CD14-positive monocyte (primary cell): ENCODE measurements around the gene CEP131. TPM values are rescaled to one million over a fixed set of nuclear protein-coding genes. Genes with fewer than 3 reads are reported as not detected.

ENCODE experiments used
- DNase-seq, 3 donors: peaks; one replicate each; pipeline ENCODE4 v3.0.0-alpha.2; 2011 to 2022
- H2AFZ ChIP-seq: 2 replicates; pipeline ENCODE4 v1.6.0; 2012; ENCODE audit warnings: mild to moderate bottlenecking, low read depth, low read length, inconsistent platforms; ENCODE audit not compliant: insufficient read depth, poor library complexity, severe bottlenecking
- H3K27ac ChIP-seq, 2 donors: 1 replicate in 1 of 2; 2 replicates in 1 of 2; pipeline ENCODE4 v1.5.1; 2012 to 2013; ENCODE audit warnings: low read length in 2 of 2, control low read depth in 1 of 2, inconsistent platforms in 1 of 2, low read depth in 1 of 2, mild to moderate bottlenecking in 1 of 2
- H3K27me3 ChIP-seq, 2 donors: one replicate each; pipeline versions ENCODE4 v1.6.0 to v1.6.1; 2011 to 2013; ENCODE audit warnings: low read length in 2 of 2; ENCODE audit not compliant: control insufficient read depth in 2 of 2, insufficient read depth in 2 of 2
- H3K36me3 ChIP-seq, 2 donors: replicated peaks in 1 of 2; 1 replicate in 1 of 2; 2 replicates in 1 of 2; pipeline versions ENCODE4 v1.5.1 to v1.6.1; 2012 to 2013; ENCODE audit warnings: low read length in 2 of 2, control low read depth in 1 of 2, inconsistent platforms in 1 of 2, mild to moderate bottlenecking in 1 of 2; ENCODE audit not compliant: insufficient read depth in 2 of 2, control insufficient read depth in 1 of 2
- H3K4me1 ChIP-seq, 2 donors: 1 replicate in 1 of 2; 2 replicates in 1 of 2; pipeline versions ENCODE4 v1.5.1 to v1.6.1; 2012 to 2013; ENCODE audit warnings: low read length in 2 of 2, control low read depth in 1 of 2, inconsistent platforms in 1 of 2, mild to moderate bottlenecking in 1 of 2, moderate library complexity in 1 of 2; ENCODE audit not compliant: insufficient read depth in 2 of 2, control insufficient read depth in 1 of 2
- H3K4me2 ChIP-seq: replicated peaks from 2 replicates; pipeline ENCODE3; 2012; ENCODE audit warnings: low read length, moderate library complexity, mild to moderate bottlenecking; ENCODE audit not compliant: poor library complexity, severe bottlenecking; ENCODE audit errors: extremely low read depth
- H3K4me3 ChIP-seq, 3 experiments: fragments of 200-600 bp in 1 of 3; sonication (generic) in 1 of 3; replicated peaks in 1 of 3; 1 replicate in 2 of 3; 2 replicates in 1 of 3; pipeline ENCODE4 v1.5.1; 2011 to 2013; ENCODE audit warnings: low read length in 3 of 3, mild to moderate bottlenecking in 3 of 3, control low read depth in 2 of 3, low read depth in 2 of 3, inconsistent platforms in 1 of 3, moderate library complexity in 1 of 3
- H3K79me2 ChIP-seq: 2 replicates; pipeline ENCODE4 v1.6.0; 2012; ENCODE audit warnings: mild to moderate bottlenecking, control low read depth, inconsistent platforms, low read length, moderate library complexity; ENCODE audit not compliant: insufficient read depth
- H3K9ac ChIP-seq: 2 replicates; pipeline ENCODE4 v1.6.0; 2017; ENCODE audit warnings: low read length, mild to moderate bottlenecking; ENCODE audit not compliant: insufficient read depth, poor library complexity, severe bottlenecking
- H3K9me3 ChIP-seq, 2 donors: replicated peaks in 1 of 2; 1 replicate in 1 of 2; 2 replicates in 1 of 2; pipeline versions ENCODE4 v1.5.1 to v1.6.1; 2012 to 2013; ENCODE audit warnings: low read length in 2 of 2, control low read depth in 1 of 2; ENCODE audit not compliant: control insufficient read depth in 1 of 2, insufficient read depth in 1 of 2
- H4K20me1 ChIP-seq: 2 replicates; pipeline ENCODE4 v1.6.0; 2012; ENCODE audit warnings: mild to moderate bottlenecking, low read length, control low read depth, moderate library complexity; ENCODE audit not compliant: insufficient read depth
- H3K27ac Mint-ChIP-seq, 7 donors: one replicate each; pipeline ENCODE4 v1.8.0; 2020; ENCODE audit warnings: mild to moderate bottlenecking in 7 of 7, mixed read lengths in 7 of 7, moderate library complexity in 6 of 7, inconsistent platforms in 2 of 7
- H3K27me3 Mint-ChIP-seq, 3 donors: one replicate each; pipeline ENCODE4 v1.8.0; 2021 to 2022; ENCODE audit warnings: low read depth in 3 of 3, mild to moderate bottlenecking in 3 of 3, mixed read lengths in 3 of 3, moderate library complexity in 3 of 3, inconsistent platforms in 1 of 3
- H3K36me3 Mint-ChIP-seq, 2 donors: one replicate each; pipeline ENCODE4 v1.8.0; 2020; ENCODE audit warnings: mixed read lengths in 2 of 2, inconsistent platforms in 1 of 2, mild to moderate bottlenecking in 1 of 2
- H3K4me1 Mint-ChIP-seq: one replicate; pipeline ENCODE4 v1.8.0; 2020; ENCODE audit warnings: mild to moderate bottlenecking, mixed read lengths
- H3K4me3 Mint-ChIP-seq, 2 donors: one replicate each; pipeline ENCODE4 v1.8.0; 2020; ENCODE audit warnings: mild to moderate bottlenecking in 2 of 2, mixed read lengths in 2 of 2, moderate library complexity in 1 of 2
- H3K9me3 Mint-ChIP-seq, 7 donors: one replicate each; pipeline ENCODE4 v1.8.0; 2020 to 2022; ENCODE audit warnings: mixed read lengths in 7 of 7, mild to moderate bottlenecking in 6 of 7, moderate library complexity in 6 of 7, inconsistent platforms in 2 of 7
- WGBS: methylation state at CpG from one replicate; pipeline ENCODE4 v1.1.5; 2013; ENCODE audit warnings: missing lambda C conversion rate; ENCODE audit not compliant: insufficient coverage; 5-methylcytosine and 5-hydroxymethylcytosine counted together
- intact Hi-C, 2 donors: fragments of 100-400 bp; cut with micrococcal nuclease; formaldehyde crosslinking; loops; one replicate each; pipeline versions ENCODE4 v1.15.0 to v1.15.1; 2023
- polyA plus RNA-seq, 3 donors: library from polyadenylated mRNA; depleted of rRNA in 1 of 3; unstranded in 2 of 3; stranded (reverse) in 1 of 3; fragments of 300-500 nt in 2 of 3; fragments of >200 nt in 1 of 3; fragmentation: Illumina TruSeq in 2 of 3; gene quantifications; 1 replicate in 2 of 3; 2 replicates in 1 of 3; pipeline ENCODE4 v1.2.3, GENCODE V29; 2012 to 2021
- TF ChIP-seq, protein P1 (sequence below): fragments of 200-600 bp; IDR thresholded peaks from one replicate; pipeline ENCODE4 v1.8.0; 2022; ENCODE audit warnings: antibody characterized with exemption, mild to moderate bottlenecking

Gene CEP131
- polyA plus RNA-seq, 3 donors = 0.69 to 9.7 (median 1.0) TPM

DNA sequence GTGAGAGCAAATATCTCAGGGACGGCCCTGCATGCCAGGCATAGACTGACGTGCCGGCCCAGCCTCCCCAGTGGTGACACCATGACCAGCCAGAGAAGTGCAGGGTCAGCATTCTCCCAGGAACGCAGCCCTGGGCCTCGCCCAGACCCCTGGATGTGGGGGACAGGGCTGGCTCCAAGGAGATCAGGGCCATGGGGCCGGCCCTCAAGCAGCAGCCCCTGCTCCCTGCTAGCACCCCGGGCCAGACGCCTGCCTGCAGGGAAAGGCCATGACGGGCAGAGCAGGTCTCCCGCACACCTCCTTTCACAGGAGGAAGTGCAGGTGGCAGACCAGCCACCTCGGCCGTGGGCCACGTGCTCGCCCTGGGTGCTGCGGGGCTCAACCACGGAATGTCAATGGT, 25.9 kb upstream of the CEP131 start:
- TF ChIP-seq, protein P1, sequence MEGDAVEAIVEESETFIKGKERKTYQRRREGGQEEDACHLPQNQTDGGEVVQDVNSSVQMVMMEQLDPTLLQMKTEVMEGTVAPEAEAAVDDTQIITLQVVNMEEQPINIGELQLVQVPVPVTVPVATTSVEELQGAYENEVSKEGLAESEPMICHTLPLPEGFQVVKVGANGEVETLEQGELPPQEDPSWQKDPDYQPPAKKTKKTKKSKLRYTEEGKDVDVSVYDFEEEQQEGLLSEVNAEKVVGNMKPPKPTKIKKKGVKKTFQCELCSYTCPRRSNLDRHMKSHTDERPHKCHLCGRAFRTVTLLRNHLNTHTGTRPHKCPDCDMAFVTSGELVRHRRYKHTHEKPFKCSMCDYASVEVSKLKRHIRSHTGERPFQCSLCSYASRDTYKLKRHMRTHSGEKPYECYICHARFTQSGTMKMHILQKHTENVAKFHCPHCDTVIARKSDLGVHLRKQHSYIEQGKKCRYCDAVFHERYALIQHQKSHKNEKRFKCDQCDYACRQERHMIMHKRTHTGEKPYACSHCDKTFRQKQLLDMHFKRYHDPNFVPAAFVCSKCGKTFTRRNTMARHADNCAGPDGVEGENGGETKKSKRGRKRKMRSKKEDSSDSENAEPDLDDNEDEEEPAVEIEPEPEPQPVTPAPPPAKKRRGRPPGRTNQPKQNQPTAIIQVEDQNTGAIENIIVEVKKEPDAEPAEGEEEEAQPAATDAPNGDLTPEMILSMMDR = no peak
- Histone ChIP-seq H3K79me2 (peaks cover 12% of the 10 kb centered on the region), H3K9ac (no peak overlapping the region), H3K36me3 (peaks cover 58 to 80% of the 10 kb centered on the region in 2 donors), H3K27ac (no peak overlapping the region), H3K4me2 (no peak overlapping the region), H4K20me1 (peaks cover 77% of the 10 kb centered on the region), H3K9me3 (no peaks in the 10 kb centered on the region), H3K27me3 (no peaks in the 10 kb centered on the region), H3K4me3 (no peak overlapping the region), H2AFZ (no peak overlapping the region), H3K4me1 (no peaks in the 10 kb centered on the region)
- WGBS = 87% methylated on average over 16 of the region's 16 CpGs
- intact Hi-C loops = no loop called here
- H3K27me3 Mint-ChIP-seq = no peaks in the 10 kb centered on the region
- H3K36me3 Mint-ChIP-seq = peaks cover 54 to 80% of the 10 kb centered on the region in 2 donors
- H3K4me3 Mint-ChIP-seq = no peak overlapping the region
- peaks cover 3% of the 10 kb centered on the region for H3K4me1 Mint-ChIP-seq
- peaks cover 0 to 5% (median 0%) of the 10 kb centered on the region in 7 donors for H3K9me3 Mint-ChIP-seq
- no peak for DNase-seq
- no peak overlapping the region for H3K27ac Mint-ChIP-seq

DNA sequence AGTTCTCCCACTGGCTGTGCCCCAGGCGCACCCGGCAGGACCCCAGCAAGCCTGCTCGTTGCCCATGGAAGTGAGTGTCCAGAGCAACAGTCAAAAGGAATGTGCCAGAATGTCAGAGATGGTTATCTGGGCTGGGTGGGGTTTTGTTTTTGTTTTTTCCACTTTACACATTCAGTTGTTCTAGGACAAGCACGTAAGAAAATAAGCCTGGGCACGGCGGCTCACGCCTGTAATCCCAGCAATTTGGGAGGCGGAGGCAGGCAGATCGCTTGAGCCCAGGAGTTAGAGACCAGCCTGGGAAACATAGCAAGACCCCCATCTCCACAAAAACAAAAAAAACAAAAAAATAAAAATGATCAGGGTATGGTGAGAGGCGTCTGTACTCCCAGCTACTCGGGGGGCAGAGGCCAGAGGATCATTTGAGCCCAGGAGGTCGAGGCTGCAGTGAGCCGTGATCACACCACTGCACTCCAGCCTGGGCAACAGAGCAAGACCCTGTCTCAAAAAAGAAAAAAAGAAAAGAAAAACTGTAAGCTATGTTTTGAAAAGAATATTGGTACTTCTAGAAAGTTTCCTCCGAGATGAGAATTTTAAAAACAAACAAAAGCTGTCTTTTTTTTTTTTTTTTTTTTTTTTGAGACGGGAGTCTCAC, 24.7 kb upstream of the CEP131 start:
- no peak overlapping the region for H3K4me2 ChIP-seq
- H3K79me2 ChIP-seq = peaks cover 2% of the 10 kb centered on the region
- H3K4me1 ChIP-seq = no peaks in the 10 kb centered on the region
- H3K9me3 Mint-ChIP-seq = peaks cover 0 to 5% (median 0%) of the 10 kb centered on the region in 7 donors
- H3K9ac ChIP-seq = no peak overlapping the region
- H3K4me3 Mint-ChIP-seq = no peak overlapping the region
- WGBS = 93% methylated on average over 2 of the region's 15 CpGs
- H3K9me3 ChIP-seq = no peaks in the 10 kb centered on the region
- TF ChIP-seq, protein P1 = no peak
- H3K27ac ChIP-seq = no peak overlapping the region
- H3K4me1 Mint-ChIP-seq = no peaks in the 10 kb centered on the region
- peak overlapping the region in 1 of 7 donors; percentile 2 for H3K27ac Mint-ChIP-seq
- peaks cover 45 to 70% of the 10 kb centered on the region in 2 donors for H3K36me3 Mint-ChIP-seq
- H3K27me3 ChIP-seq = no peaks in the 10 kb centered on the region
- H3K27me3 Mint-ChIP-seq = no peaks in the 10 kb centered on the region
- H3K36me3 ChIP-seq = peaks cover 52 to 74% of the 10 kb centered on the region in 2 donors
- intact Hi-C loops = no loop called here
- H4K20me1 ChIP-seq = peaks cover 69% of the 10 kb centered on the region
- no peak for DNase-seq
- no peak overlapping the region for H3K4me3 ChIP-seq
- no peak overlapping the region for H2AFZ ChIP-seq
